Tibial nerve (tissue), 4 donors: ENCODE data around the gene TMPRSS11E. TPM values are rescaled to one million over a fixed set of nuclear protein-coding genes. Genes with fewer than 3 reads are reported as not detected.
"Not testable (repeated sequence)": the region's sequence is repeated elsewhere in the genome, so short reads cannot be mapped to it uniquely, and the experiment has no call there.

Experiments
- DNase-seq, 2 donors: peaks; one replicate each; pipeline ENCODE4 v3.0.0-alpha.2; 2019; ENCODE audit warnings: low spot score in 2 of 2
- H3K27ac ChIP-seq, 4 donors: fragments of 200-600 bp; sonication (generic) in 3 of 4; one replicate each; pipeline ENCODE4 v1.5.1; 2017 to 2019; ENCODE audit warnings: mild to moderate bottlenecking in 1 of 4
- H3K27me3 ChIP-seq, 2 donors: fragments of 200-600 bp; sonication (generic) in 1 of 2; one replicate each; pipeline versions ENCODE4 v1.5.1 to v1.6.0; 2017 to 2019
- H3K36me3 ChIP-seq, 3 donors: fragments of 200-600 bp; sonication (generic); one replicate each; pipeline ENCODE4 v1.5.1; 2018 to 2019
- H3K4me1 ChIP-seq, 4 donors: fragments of 200-600 bp; sonication (generic) in 3 of 4; one replicate each; pipeline ENCODE4 v1.5.1; 2017 to 2019
- H3K4me3 ChIP-seq, 4 donors: fragments of 200-600 bp; sonication (generic) in 3 of 4; one replicate each; pipeline ENCODE4 v1.5.1; 2017 to 2019; ENCODE audit warnings: mild to moderate bottlenecking in 1 of 4, moderate library complexity in 1 of 4
- H3K9me3 ChIP-seq, 4 donors: fragments of 200-600 bp; sonication (generic) in 3 of 4; one replicate each; pipeline ENCODE4 v1.5.1; 2017 to 2019
- CTCF ChIP-seq, 5 experiments: fragments of 200-600 bp in 3 of 5; fragments of 450-650 bp in 2 of 5; sonication (generic) in 3 of 5; IDR thresholded peaks; one replicate each; pipeline ENCODE4 v1.5.1; 2016 to 2019; ENCODE audit warnings: antibody characterized with exemption in 5 of 5, mild to moderate bottlenecking in 3 of 5, moderate library complexity in 2 of 5
- EP300 ChIP-seq, 2 donors: sonication (generic); formaldehyde crosslinking; IDR thresholded peaks; one replicate each; pipeline ENCODE4 v1.6.1; 2017; ENCODE audit warnings: antibody characterized with exemption in 2 of 2, mild to moderate bottlenecking in 1 of 2
- POLR2A ChIP-seq, 2 donors: fragments of 450-650 bp; IDR thresholded peaks; one replicate each; pipeline ENCODE4 v1.6.1; 2017; ENCODE audit warnings: antibody characterized with exemption in 2 of 2, mild to moderate bottlenecking in 2 of 2, moderate library complexity in 2 of 2
- WGBS, 2 donors: methylation state at CpG; one replicate each; pipeline ENCODE4 v1.1.5; 2018; 5-methylcytosine and 5-hydroxymethylcytosine counted together
- total RNA-seq, 4 donors: library from RNA; depleted of rRNA; stranded (reverse); fragments of >200 nt; gene quantifications; one replicate each; pipeline ENCODE4 v1.1.0, GENCODE V29; 2016

TMPRSS11E gene
- not detected for total RNA-seq

GRCh38 chr4:68447201-68447600 is at the start of gene TMPRSS11E:
TSS of gene TMPRSS11E (plus strand) at chr4:68447463. CDS start at chr4:68447513, 50 bp downstream.
- no peak within 1 kb of the TSS for H3K27ac ChIP-seq
- no peaks in the 10 kb centered on the region for H3K36me3 ChIP-seq
- no peak for DNase-seq
- no peaks in the 10 kb centered on the region for H3K27me3 ChIP-seq
- WGBS, 2 donors, result 80 to 85% methylated on average over 3 of the region's 3 CpGs
- no peak within 1 kb of the TSS for H3K4me3 ChIP-seq
- no peaks in the 10 kb centered on the region for H3K9me3 ChIP-seq
- H3K4me1 ChIP-seq, result no peaks in the 10 kb centered on the region
- TF ChIP-seq EP300 (IDR thresholded peaks at IDR 0.05) (no peak), CTCF (IDR thresholded peaks at IDR 0.05) (no peak), POLR2A (IDR thresholded peaks at IDR 0.05) (no peak)

- Histone ChIP-seq H3K4me1 (no peaks in the 10 kb centered on the region), H3K4me3 (no peak overlapping the region), H3K36me3 (no peaks in the 10 kb centered on the region), H3K27ac (no peak overlapping the region), H3K9me3 (no peaks in the 10 kb centered on the region), H3K27me3 (no peaks in the 10 kb centered on the region)
- 80 to 90% methylated on average over 4 of the region's 4 CpGs for WGBS, 2 donors
- TF ChIP-seq EP300 (IDR thresholded peaks at IDR 0.05) (no peak), POLR2A (IDR thresholded peaks at IDR 0.05) (no peak), CTCF (IDR thresholded peaks at IDR 0.05) (no peak)
- DNase-seq, result no peak
These were observed 48.0 kb upstream of the TMPRSS11E start for GRCh38 chr4:68399306-68399705.

GRCh38 chr4:68401231-68401630 is 46.0 kb upstream of the TMPRSS11E start:
- Histone ChIP-seq H3K27me3 (no peaks in the 10 kb centered on the region), H3K36me3 (no peaks in the 10 kb centered on the region), H3K4me1 (no peaks in the 10 kb centered on the region), H3K27ac (no peak overlapping the region), H3K9me3 (no peaks in the 10 kb centered on the region), H3K4me3 (no peak overlapping the region)
- no peak for TF ChIP-seq CTCF (IDR thresholded peaks at IDR 0.05)
- no peak for TF ChIP-seq EP300 (IDR thresholded peaks at IDR 0.05)
- no peak for TF ChIP-seq POLR2A (IDR thresholded peaks at IDR 0.05)
- DNase-seq, result no peak

- H3K36me3 ChIP-seq, result no peaks in the 10 kb centered on the region
- no peak overlapping the region for H3K4me3 ChIP-seq
- H3K4me1 ChIP-seq, result no peaks in the 10 kb centered on the region
- no peaks in the 10 kb centered on the region for H3K9me3 ChIP-seq
- WGBS, 2 donors, result 51 to 57% methylated on average over 2 of the region's 2 CpGs
- TF ChIP-seq POLR2A (IDR thresholded peaks at IDR 0.05), result no peak
- TF ChIP-seq CTCF (IDR thresholded peaks at IDR 0.05), result no peak
- TF ChIP-seq EP300 (IDR thresholded peaks at IDR 0.05), result no peak
- no peak overlapping the region for H3K27ac ChIP-seq
- no peak for DNase-seq
- H3K27me3 ChIP-seq, result no peaks in the 10 kb centered on the region
These were observed 43.1 kb upstream of the TMPRSS11E start for GRCh38 chr4:68404153-68404552.

- not testable (repeated sequence) for DNase-seq, H3K9me3 ChIP-seq, H3K4me3 ChIP-seq, H3K4me1 ChIP-seq, H3K27me3 ChIP-seq, H3K36me3 ChIP-seq, H3K27ac ChIP-seq
- 63 to 69% methylated on average over 13 of the region's 13 CpGs for WGBS, 2 donors
These were observed 41.4 kb upstream of the TMPRSS11E start for GRCh38 chr4:68405718-68406478.
